ENCODE results near the gene TRAPPC2. TPM values are rescaled to one million over a fixed set of nuclear protein-coding genes. Genes with fewer than 3 reads are reported as not detected.

Gene TRAPPC2
- total RNA-seq, 1 experiment from 2014 or later = 11.9 TPM

GRCh38 chrX:13687203-13687602 is 47.2 kb downstream of the TRAPPC2 start:
- RAD21 ChIA-PET (ENCODE audit: low non-redundant PET in 1 of 2, low total read pairs in 2 of 2, uncharacterized antibody in 2 of 2, unreplicated experiment in 2 of 2) = no interaction called here
- intact Hi-C loops (cut with micrococcal nuclease) = no loop called here
- peaks cover 29% of the 10 kb centered on the region for H3K79me2 ChIP-seq (ENCODE audit: insufficient read depth, low read length)

More at GRCh38 chrX:13687203-13687602, 47.2 kb downstream of the TRAPPC2 start:
- ATAC-seq = no peak
- H3K9me3 ChIP-seq (ENCODE audit: control insufficient read depth in 1 of 2, insufficient read depth in 1 of 2, low read depth in 1 of 2, low read length in 2 of 2) = no peaks in the 10 kb centered on the region
- no peak overlapping the region for H3K4me3 ChIP-seq (replicated peaks in 1 of 2; ENCODE audit: low read depth in 1 of 2, low read length in 2 of 2)
- H3K9me2 ChIP-seq (ENCODE audit: insufficient read depth) = no peaks in the 10 kb centered on the region
- no peak overlapping the region for H3K9ac ChIP-seq (ENCODE audit: low read length)
- no peaks in the 10 kb centered on the region for H3K27me3 ChIP-seq (ENCODE audit: insufficient read depth, low read length)
- no peak overlapping the region for H2AFZ ChIP-seq (ENCODE audit: low read depth, low read length, poor library complexity, severe bottlenecking)
- no peaks in the 10 kb centered on the region for H3K36me3 ChIP-seq (ENCODE audit: control insufficient read depth in 1 of 2, insufficient read depth in 2 of 2, low read length in 2 of 2)
- no peak for TF ChIP-seq CEBPB (IDR thresholded peaks at IDR 0.05; ENCODE audit: low read depth)
- no peak for TF ChIP-seq FOSL1 (IDR thresholded peaks at IDR 0.05; ENCODE audit: low read depth)
- no peak for TF ChIP-seq ELF1 (IDR thresholded peaks at IDR 0.05; ENCODE audit: borderline replicate concordance, low read depth)
- TF ChIP-seq ZFX (IDR thresholded peaks at IDR 0.05) = no peak
- TF ChIP-seq SIN3A (IDR thresholded peaks at IDR 0.05; ENCODE audit: low read depth) = no peak
- no peak for TF ChIP-seq YY1 (IDR thresholded peaks at IDR 0.05; ENCODE audit: extremely low read depth, insufficient replicate concordance, low read depth, low read length)
- TF ChIP-seq REST (IDR thresholded peaks at IDR 0.05; ENCODE audit: low read depth) = no peak
- TF ChIP-seq EZH2phosphoT487 (IDR thresholded peaks at IDR 0.05; ENCODE audit: borderline replicate concordance) = no peak
- TF ChIP-seq SP1 (IDR thresholded peaks at IDR 0.05; ENCODE audit: low read depth) = no peak
- TF ChIP-seq ZBTB33 (IDR thresholded peaks at IDR 0.05; ENCODE audit: extremely low read depth, insufficient replicate concordance, low read length) = no peak
- TF ChIP-seq, protein P1, sequence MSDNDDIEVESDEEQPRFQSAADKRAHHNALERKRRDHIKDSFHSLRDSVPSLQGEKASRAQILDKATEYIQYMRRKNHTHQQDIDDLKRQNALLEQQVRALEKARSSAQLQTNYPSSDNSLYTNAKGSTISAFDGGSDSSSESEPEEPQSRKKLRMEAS (IDR thresholded peaks at IDR 0.05) = no peak
- no peak for TF ChIP-seq POLR2A (IDR thresholded peaks at IDR 0.05; ENCODE audit: borderline replicate concordance, extremely low read depth, insufficient read depth, insufficient read length)
- DNase-seq (ENCODE audit: low read depth, low spot score) = no peak
- H3K4me1 ChIP-seq (ENCODE audit: control insufficient read depth in 1 of 2, insufficient read depth in 2 of 2, low read length in 2 of 2) = peaks cover 17 to 44% of the 10 kb centered on the region in 2 experiments
- POLR2A ChIA-PET = no interaction called here
- no peaks in the 10 kb centered on the region for H4K20me1 ChIP-seq (ENCODE audit: insufficient read depth)
- H3K27ac ChIP-seq (ENCODE audit: low read depth, low read length) = no peak overlapping the region
- CTCF ChIA-PET = no interaction called here
- H3K4me2 ChIP-seq (ENCODE audit: low read length) = no peak overlapping the region
- BruUV-seq (replicated peaks) = no TSS peak
